ENCODE results near the gene ILDR2. TPM values are rescaled to one million over a fixed set of nuclear protein-coding genes. Genes with fewer than 3 reads are reported as not detected.

ILDR2 gene
- polyA plus RNA-seq, 2 donors = 0.06 to 0.18 TPM

DNA sequence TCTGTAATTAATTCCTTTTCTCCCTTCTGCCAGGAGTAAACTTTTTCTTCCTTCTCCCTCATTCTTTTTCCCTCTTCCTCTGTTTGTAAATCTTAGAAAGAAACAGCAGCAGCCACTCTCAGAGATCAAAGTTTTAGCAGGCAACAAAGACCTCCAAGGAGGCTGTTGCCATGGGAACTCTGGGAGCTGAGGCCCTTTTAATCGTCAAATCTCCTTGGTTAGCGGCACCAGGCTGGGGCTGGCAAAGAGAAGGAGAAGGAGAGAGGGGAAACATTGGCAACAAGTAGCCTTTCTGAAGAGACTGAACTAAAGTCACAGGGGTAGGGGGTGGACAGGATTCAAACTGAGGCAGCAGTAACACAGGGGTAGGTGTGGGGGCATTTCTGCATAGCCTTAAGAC, 25.2 kb downstream of the ILDR2 start:
- no peaks in the 10 kb centered on the region for H3K4me1 ChIP-seq (ENCODE audit: control insufficient read depth in 2 of 2, insufficient read depth in 2 of 2, low read length in 1 of 2)
- H3K4me3 ChIP-seq (ENCODE audit: low read depth in 1 of 2, low read length in 2 of 2) = no peak overlapping the region
- WGBS, 2 donors = 75 to 83% methylated on average over 2 of the region's 2 CpGs
- no peaks in the 10 kb centered on the region for H3K36me3 ChIP-seq (ENCODE audit: control insufficient read depth in 2 of 2, insufficient read depth in 2 of 2, low read length in 1 of 2)
- H3K27me3 ChIP-seq (ENCODE audit: control insufficient read depth in 1 of 2, insufficient read depth in 2 of 2, low read length in 2 of 2) = no peaks in the 10 kb centered on the region
- H3K9me3 ChIP-seq (ENCODE audit: control insufficient read depth in 2 of 2, insufficient read depth in 1 of 2, low read depth in 1 of 2, low read length in 1 of 2) = no peaks in the 10 kb centered on the region
- no peak overlapping the region for H3K27ac ChIP-seq (ENCODE audit: low read depth in 2 of 2, low read length in 1 of 2)

GRCh38 chr1:166948856-166949350, 26.4 kb downstream of the ILDR2 start:
- no peaks in the 10 kb centered on the region for H3K36me3 ChIP-seq (ENCODE audit: control insufficient read depth in 2 of 2, insufficient read depth in 2 of 2, low read length in 1 of 2)
- no peaks in the 10 kb centered on the region for H3K27me3 ChIP-seq (ENCODE audit: control insufficient read depth in 1 of 2, insufficient read depth in 2 of 2, low read length in 2 of 2)
- H3K4me1 ChIP-seq (ENCODE audit: control insufficient read depth in 2 of 2, insufficient read depth in 2 of 2, low read length in 1 of 2) = no peaks in the 10 kb centered on the region
- no peak overlapping the region for H3K4me3 ChIP-seq (ENCODE audit: low read depth in 1 of 2, low read length in 2 of 2)
- WGBS, 2 donors = 90 to 91% methylated on average over 2 of the region's 2 CpGs
- H3K27ac ChIP-seq (ENCODE audit: low read depth in 2 of 2, low read length in 1 of 2) = no peak overlapping the region
- H3K9me3 ChIP-seq (ENCODE audit: control insufficient read depth in 2 of 2, insufficient read depth in 1 of 2, low read depth in 1 of 2, low read length in 1 of 2) = no peaks in the 10 kb centered on the region

GRCh38 chr1:166947398-166948043, 27.8 kb downstream of the ILDR2 start:
- no peaks in the 10 kb centered on the region for H3K36me3 ChIP-seq (ENCODE audit: control insufficient read depth in 2 of 2, insufficient read depth in 2 of 2, low read length in 1 of 2)
- no peak overlapping the region for H3K4me3 ChIP-seq (ENCODE audit: low read depth in 1 of 2, low read length in 2 of 2)
- H3K27ac ChIP-seq (ENCODE audit: low read depth in 2 of 2, low read length in 1 of 2) = no peak overlapping the region
- no peaks in the 10 kb centered on the region for H3K4me1 ChIP-seq (ENCODE audit: control insufficient read depth in 2 of 2, insufficient read depth in 2 of 2, low read length in 1 of 2)
- no peaks in the 10 kb centered on the region for H3K27me3 ChIP-seq (ENCODE audit: control insufficient read depth in 1 of 2, insufficient read depth in 2 of 2, low read length in 2 of 2)
- no peaks in the 10 kb centered on the region for H3K9me3 ChIP-seq (ENCODE audit: control insufficient read depth in 2 of 2, insufficient read depth in 1 of 2, low read depth in 1 of 2, low read length in 1 of 2)
- 7% methylated on average over 44 of the region's 44 CpGs for WGBS, 2 donors

DNA sequence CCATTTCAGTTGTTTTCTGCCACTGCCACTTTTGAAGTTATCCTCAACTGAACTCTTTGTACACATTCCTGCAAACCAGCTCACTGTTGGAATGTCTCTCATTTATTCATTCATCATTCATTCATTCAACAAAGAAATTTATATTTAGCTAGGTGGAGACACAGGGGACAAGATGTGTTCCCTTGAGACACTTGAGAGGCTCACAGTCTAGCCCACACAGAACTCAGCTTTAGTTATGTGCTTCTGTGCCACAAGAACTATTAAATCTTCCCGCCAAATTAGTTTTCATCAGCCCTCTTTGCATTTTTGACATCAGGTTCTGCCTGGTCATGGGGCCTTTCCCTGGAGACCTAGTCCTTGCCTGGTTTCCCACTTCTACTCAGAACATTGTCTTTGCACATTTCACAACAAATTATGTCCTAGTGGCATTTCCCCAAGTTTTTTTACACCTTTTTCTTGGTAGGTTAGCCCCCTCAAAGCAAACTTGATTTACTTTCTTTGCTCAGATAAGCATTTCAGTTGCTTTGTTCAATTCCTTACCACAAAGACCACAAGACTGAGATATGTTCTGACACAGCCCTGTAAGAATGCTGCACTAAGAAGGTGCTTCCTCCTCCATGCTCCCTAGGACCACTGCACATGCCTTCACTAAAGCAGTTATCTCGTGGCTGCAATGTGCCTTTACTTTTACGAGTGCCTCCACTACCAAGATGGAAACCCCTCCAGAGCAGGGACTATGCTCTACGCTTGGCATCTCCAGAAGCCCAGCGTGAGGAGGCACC, 31.0 kb downstream of the ILDR2 start:
- Histone ChIP-seq H3K9me3 (ENCODE audit: control insufficient read depth in 2 of 2, insufficient read depth in 1 of 2, low read depth in 1 of 2, low read length in 1 of 2) (no peaks in the 10 kb centered on the region), H3K4me1 (ENCODE audit: control insufficient read depth in 2 of 2, insufficient read depth in 2 of 2, low read length in 1 of 2) (no peaks in the 10 kb centered on the region), H3K4me3 (ENCODE audit: low read depth in 1 of 2, low read length in 2 of 2) (no peak overlapping the region), H3K27ac (ENCODE audit: low read depth in 2 of 2, low read length in 1 of 2) (no peak overlapping the region), H3K36me3 (ENCODE audit: control insufficient read depth in 2 of 2, insufficient read depth in 2 of 2, low read length in 1 of 2) (no peaks in the 10 kb centered on the region), H3K27me3 (ENCODE audit: control insufficient read depth in 1 of 2, insufficient read depth in 2 of 2, low read length in 2 of 2) (no peaks in the 10 kb centered on the region)
- 67 to 78% methylated on average over 5 of the region's 5 CpGs for WGBS, 2 donors

- 84 to 90% methylated on average over 5 of the region's 5 CpGs for WGBS, 2 donors
- no peak overlapping the region for H3K27ac ChIP-seq (ENCODE audit: low read depth in 2 of 2, low read length in 1 of 2)
- H3K9me3 ChIP-seq (ENCODE audit: control insufficient read depth in 2 of 2, insufficient read depth in 1 of 2, low read depth in 1 of 2, low read length in 1 of 2) = no peaks in the 10 kb centered on the region
- H3K36me3 ChIP-seq (ENCODE audit: control insufficient read depth in 2 of 2, insufficient read depth in 2 of 2, low read length in 1 of 2) = no peaks in the 10 kb centered on the region
- no peaks in the 10 kb centered on the region for H3K4me1 ChIP-seq (ENCODE audit: control insufficient read depth in 2 of 2, insufficient read depth in 2 of 2, low read length in 1 of 2)
- no peaks in the 10 kb centered on the region for H3K27me3 ChIP-seq (ENCODE audit: control insufficient read depth in 1 of 2, insufficient read depth in 2 of 2, low read length in 2 of 2)
- no peak overlapping the region for H3K4me3 ChIP-seq (ENCODE audit: low read depth in 1 of 2, low read length in 2 of 2)
These were observed 35.5 kb downstream of the ILDR2 start for GRCh38 chr1:166939741-166940375.

DNA sequence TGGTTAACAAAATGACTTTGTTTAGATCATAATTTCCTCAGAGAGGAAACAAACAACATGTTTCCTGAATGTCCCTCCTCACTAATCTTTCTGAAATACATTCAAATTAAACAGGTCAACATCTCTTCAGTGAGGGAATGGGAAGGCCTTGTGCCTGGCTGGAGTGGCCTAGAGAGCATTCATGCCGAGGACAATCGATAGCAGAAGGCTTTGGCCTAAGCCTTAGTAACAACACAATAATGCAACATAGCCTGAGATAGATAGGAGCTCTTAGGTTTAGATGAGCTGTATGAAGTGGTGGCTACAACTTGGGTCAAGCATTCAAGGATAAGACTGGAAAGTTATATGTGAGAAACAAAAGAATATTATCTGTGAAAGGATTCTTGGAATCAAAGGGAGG, 37.4 kb downstream of the ILDR2 start:
- H3K4me1 ChIP-seq (ENCODE audit: control insufficient read depth in 2 of 2, insufficient read depth in 2 of 2, low read length in 1 of 2) = no peaks in the 10 kb centered on the region
- H3K27ac ChIP-seq (ENCODE audit: low read depth in 2 of 2, low read length in 1 of 2) = no peak overlapping the region
- H3K27me3 ChIP-seq (ENCODE audit: control insufficient read depth in 1 of 2, insufficient read depth in 2 of 2, low read length in 2 of 2) = no peaks in the 10 kb centered on the region
- no peaks in the 10 kb centered on the region for H3K9me3 ChIP-seq (ENCODE audit: control insufficient read depth in 2 of 2, insufficient read depth in 1 of 2, low read depth in 1 of 2, low read length in 1 of 2)
- WGBS, 2 donors = 83 to 92% methylated on average over 2 of the region's 2 CpGs
- H3K36me3 ChIP-seq (ENCODE audit: control insufficient read depth in 2 of 2, insufficient read depth in 2 of 2, low read length in 1 of 2) = no peaks in the 10 kb centered on the region
- no peak overlapping the region for H3K4me3 ChIP-seq (ENCODE audit: low read depth in 1 of 2, low read length in 2 of 2)

- Histone ChIP-seq H3K4me3 (ENCODE audit: low read depth in 1 of 2, low read length in 2 of 2) (no peak overlapping the region), H3K27me3 (ENCODE audit: control insufficient read depth in 1 of 2, insufficient read depth in 2 of 2, low read length in 2 of 2) (no peaks in the 10 kb centered on the region), H3K36me3 (ENCODE audit: control insufficient read depth in 2 of 2, insufficient read depth in 2 of 2, low read length in 1 of 2) (no peaks in the 10 kb centered on the region), H3K4me1 (ENCODE audit: control insufficient read depth in 2 of 2, insufficient read depth in 2 of 2, low read length in 1 of 2) (no peaks in the 10 kb centered on the region), H3K9me3 (ENCODE audit: control insufficient read depth in 2 of 2, insufficient read depth in 1 of 2, low read depth in 1 of 2, low read length in 1 of 2) (no peaks in the 10 kb centered on the region), H3K27ac (ENCODE audit: low read depth in 2 of 2, low read length in 1 of 2) (no peak overlapping the region)
- 60 to 72% methylated on average over 4 of the region's 4 CpGs for WGBS, 2 donors
These were observed 38.0 kb downstream of the ILDR2 start for GRCh38 chr1:166937329-166937728.

GRCh38 chr1:166933633-166934032, 41.7 kb downstream of the ILDR2 start:
- Histone ChIP-seq H3K4me3 (ENCODE audit: low read depth in 1 of 2, low read length in 2 of 2) (no peak overlapping the region), H3K27me3 (ENCODE audit: control insufficient read depth in 1 of 2, insufficient read depth in 2 of 2, low read length in 2 of 2) (no peaks in the 10 kb centered on the region), H3K4me1 (ENCODE audit: control insufficient read depth in 2 of 2, insufficient read depth in 2 of 2, low read length in 1 of 2) (no peaks in the 10 kb centered on the region), H3K9me3 (ENCODE audit: control insufficient read depth in 2 of 2, insufficient read depth in 1 of 2, low read depth in 1 of 2, low read length in 1 of 2) (no peaks in the 10 kb centered on the region), H3K36me3 (ENCODE audit: control insufficient read depth in 2 of 2, insufficient read depth in 2 of 2, low read length in 1 of 2) (no peaks in the 10 kb centered on the region), H3K27ac (ENCODE audit: low read depth in 2 of 2, low read length in 1 of 2) (no peak overlapping the region)
- WGBS, 2 donors = 67 to 81% methylated on average over 1 of the region's 1 CpG

DNA sequence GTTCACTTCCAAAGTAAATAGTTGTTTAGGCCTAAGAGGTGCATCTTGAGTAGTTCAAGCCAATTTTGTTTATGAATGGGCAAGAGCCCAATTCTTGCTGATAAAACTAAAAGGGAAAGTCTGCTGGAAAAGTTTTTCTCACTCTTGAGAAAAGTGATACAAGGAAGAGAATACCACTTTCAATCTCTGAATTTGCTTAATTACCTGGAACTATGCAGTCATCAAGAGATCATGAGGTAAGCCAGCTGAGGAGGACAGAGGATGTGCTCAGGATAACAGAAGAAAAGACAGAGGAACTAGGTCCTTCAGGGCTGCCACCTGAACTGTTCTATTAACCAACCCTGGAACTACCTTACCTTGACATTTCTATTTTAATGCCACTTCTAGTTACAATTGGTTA, 42.2 kb downstream of the ILDR2 start:
- no peaks in the 10 kb centered on the region for H3K9me3 ChIP-seq (ENCODE audit: control insufficient read depth in 2 of 2, insufficient read depth in 1 of 2, low read depth in 1 of 2, low read length in 1 of 2)
- no peaks in the 10 kb centered on the region for H3K27me3 ChIP-seq (ENCODE audit: control insufficient read depth in 1 of 2, insufficient read depth in 2 of 2, low read length in 2 of 2)
- H3K27ac ChIP-seq (ENCODE audit: low read depth in 2 of 2, low read length in 1 of 2) = no peak overlapping the region
- no peaks in the 10 kb centered on the region for H3K4me1 ChIP-seq (ENCODE audit: control insufficient read depth in 2 of 2, insufficient read depth in 2 of 2, low read length in 1 of 2)
- no peaks in the 10 kb centered on the region for H3K36me3 ChIP-seq (ENCODE audit: control insufficient read depth in 2 of 2, insufficient read depth in 2 of 2, low read length in 1 of 2)
- no peak overlapping the region for H3K4me3 ChIP-seq (ENCODE audit: low read depth in 1 of 2, low read length in 2 of 2)
